C1 segment of cervical spinal cord (tissue), 14 donors: ENCODE results near the gene SDCCAG8.
"Not testable (repeated sequence)": the region's sequence is repeated elsewhere in the genome, so short reads cannot be mapped to it uniquely, and the experiment has no call there.

Source experiments
- DNase-seq, 14 donors: peaks; one replicate each; lab custom pipeline; 2025; lab: John Stamatoyannopoulos, UW

The SDCCAG8 gene

GRCh38 chr1:243332440-243332839 is 76.6 kb downstream of the SDCCAG8 start:
- DNase-seq, result no peak

- DNase-seq, result no peak
Measured at GRCh38 chr1:243335292-243335691, 79.5 kb downstream of the SDCCAG8 start.

GRCh38 chr1:243336163-243336562 is 80.3 kb downstream of the SDCCAG8 start:
- no peak for DNase-seq

GRCh38 chr1:243338848-243339247 is 83.0 kb downstream of the SDCCAG8 start:
- DNase-seq, result not testable (repeated sequence)

GRCh38 chr1:243341074-243341473 is 85.2 kb downstream of the SDCCAG8 start:
- DNase-seq, result no peak

- peak in 1 of 14 donors; percentile 84 for DNase-seq
Measured at GRCh38 chr1:243343970-243344937, 88.4 kb downstream of the SDCCAG8 start.

GRCh38 chr1:243345205-243345604 is 89.4 kb downstream of the SDCCAG8 start:
- DNase-seq, result peak in 1 of 14 donors; percentile 68

- no peak for DNase-seq
Measured at GRCh38 chr1:243346016-243346415, 90.2 kb downstream of the SDCCAG8 start.

GRCh38 chr1:243346468-243346867 is 90.6 kb downstream of the SDCCAG8 start:
- no peak for DNase-seq

GRCh38 chr1:243348331-243348730 is 92.5 kb downstream of the SDCCAG8 start:
- no peak for DNase-seq

- no peak for DNase-seq
Measured at GRCh38 chr1:243349128-243349527, 93.3 kb downstream of the SDCCAG8 start.

- DNase-seq, result no peak
Measured at GRCh38 chr1:243351337-243351736, 95.5 kb downstream of the SDCCAG8 start.

- peak in 1 of 14 donors; percentile 46 for DNase-seq
Measured at GRCh38 chr1:243354511-243355153, 98.8 kb downstream of the SDCCAG8 start.

GRCh38 chr1:243363832-243364231 is 108.0 kb downstream of the SDCCAG8 start:
- no peak for DNase-seq

- peak in 1 of 14 donors; percentile 51 for DNase-seq
Measured at GRCh38 chr1:243364330-243364729, 108.5 kb downstream of the SDCCAG8 start.

GRCh38 chr1:243364866-243365265 is 109.0 kb downstream of the SDCCAG8 start:
- no peak for DNase-seq

GRCh38 chr1:243367314-243367713 is 111.5 kb downstream of the SDCCAG8 start:
- DNase-seq, result no peak

- no peak for DNase-seq
Measured at GRCh38 chr1:243374412-243374811, 118.6 kb downstream of the SDCCAG8 start.

GRCh38 chr1:243375596-243375995 is 119.8 kb downstream of the SDCCAG8 start:
- DNase-seq, result peak in 1 of 14 donors; percentile 95

GRCh38 chr1:243378669-243379068 is 122.8 kb downstream of the SDCCAG8 start:
- peak in 1 of 14 donors; percentile 94 for DNase-seq

GRCh38 chr1:243379208-243379607 is 123.4 kb downstream of the SDCCAG8 start:
- DNase-seq, result no peak

GRCh38 chr1:243379706-243380105 is 123.9 kb downstream of the SDCCAG8 start:
- peak in 1 of 14 donors; percentile 29 for DNase-seq

- no peak for DNase-seq
Measured at GRCh38 chr1:243388276-243388675, 132.4 kb downstream of the SDCCAG8 start.
